GM18858 (cell line): ENCODE measurements around the gene GH2.
"Not testable (repeated sequence)": the region's sequence is repeated elsewhere in the genome, so short reads cannot be mapped to it uniquely, and the experiment has no call there.

ENCODE experiments used
- ATAC-seq: cut with Tn5 transposase; IDR thresholded peaks from one replicate; pipeline ENCODE4 v1.9.1; 2021; ENCODE audit not compliant: unreplicated experiment

GH2 gene

DNA sequence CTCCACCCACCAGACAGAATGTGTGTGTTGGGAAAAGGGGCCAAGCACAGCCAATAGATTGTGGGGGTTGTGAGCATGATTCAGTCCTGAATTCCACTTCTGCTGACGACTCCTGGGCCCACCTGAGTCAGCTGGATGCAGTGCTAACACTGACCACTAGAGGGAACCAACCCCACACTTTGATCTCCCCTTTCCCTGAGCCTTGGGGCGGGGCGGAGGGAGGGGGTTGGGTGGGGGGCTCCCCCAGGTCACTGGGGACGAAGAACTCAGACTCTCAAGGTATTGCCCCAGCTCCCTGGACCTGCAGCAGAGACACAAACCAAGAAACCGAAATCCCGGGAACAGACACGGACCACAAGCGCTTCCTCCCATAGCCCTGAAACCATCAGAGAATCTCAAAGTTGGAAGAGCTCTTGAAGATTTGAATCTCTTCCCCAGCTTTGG lies 29.9 kb upstream of the GH2 start:
- ATAC-seq = no peak

DNA sequence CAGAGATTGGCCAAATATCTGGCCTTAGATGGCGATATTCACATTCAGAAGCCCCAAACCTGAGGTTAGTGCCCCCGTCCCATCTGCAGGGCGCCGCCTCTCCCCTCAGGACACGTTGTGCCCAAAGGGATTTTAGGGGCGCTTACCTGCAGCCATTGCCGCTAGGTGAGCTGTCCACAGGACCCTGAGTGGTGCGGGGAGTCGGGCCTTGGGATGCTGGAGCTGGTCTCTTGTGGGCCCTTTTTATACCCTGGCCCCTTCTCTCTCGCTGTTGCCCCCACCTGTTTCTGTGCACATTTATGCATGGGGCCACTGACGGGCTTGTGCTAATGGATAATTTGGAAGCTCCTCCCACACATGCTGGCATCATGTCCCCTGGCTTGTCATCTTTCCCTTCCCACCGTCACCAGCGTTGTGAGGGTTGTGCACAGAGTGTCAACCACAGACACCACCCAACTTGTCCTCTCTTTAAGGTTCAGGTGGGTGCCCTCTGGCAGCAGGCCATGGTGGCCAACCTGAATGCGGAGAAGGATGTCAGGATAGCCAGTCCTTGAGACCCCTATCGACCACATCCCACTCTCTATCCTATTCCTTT lies 29.4 kb upstream of the GH2 start, which contains the start of gene CSHL1:
Gene CSHL1, minus strand, starts transcription at position 218 of the 595 bp plus-strand sequence. Its CDS starts 62 bp downstream, at position 156.
- ATAC-seq = no peak

- no peak for ATAC-seq
Observed at GRCh38 chr17:63910096-63910495, 28.4 kb upstream of the GH2 start.

DNA sequence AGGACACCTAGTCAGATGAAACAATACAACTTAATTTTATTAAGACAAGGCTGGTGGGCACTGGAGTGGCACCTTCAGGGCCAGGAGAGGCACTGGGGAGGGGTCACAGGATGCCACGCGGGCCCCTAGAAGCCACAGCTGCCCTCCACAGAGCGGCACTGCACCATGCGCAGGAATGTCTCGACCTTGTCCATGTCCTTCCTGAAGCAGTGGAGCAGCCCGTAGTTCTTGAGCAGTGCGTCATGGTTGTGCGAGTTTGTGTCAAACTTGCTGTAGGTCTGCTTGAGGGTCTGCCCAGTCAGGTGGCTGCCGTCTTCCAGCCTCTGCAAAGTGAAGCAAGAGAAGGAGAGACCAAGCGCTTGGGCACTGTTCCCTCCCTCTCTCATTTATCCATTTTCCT lies 27.8 kb upstream of the GH2 start:
- not testable (repeated sequence) for ATAC-seq

DNA sequence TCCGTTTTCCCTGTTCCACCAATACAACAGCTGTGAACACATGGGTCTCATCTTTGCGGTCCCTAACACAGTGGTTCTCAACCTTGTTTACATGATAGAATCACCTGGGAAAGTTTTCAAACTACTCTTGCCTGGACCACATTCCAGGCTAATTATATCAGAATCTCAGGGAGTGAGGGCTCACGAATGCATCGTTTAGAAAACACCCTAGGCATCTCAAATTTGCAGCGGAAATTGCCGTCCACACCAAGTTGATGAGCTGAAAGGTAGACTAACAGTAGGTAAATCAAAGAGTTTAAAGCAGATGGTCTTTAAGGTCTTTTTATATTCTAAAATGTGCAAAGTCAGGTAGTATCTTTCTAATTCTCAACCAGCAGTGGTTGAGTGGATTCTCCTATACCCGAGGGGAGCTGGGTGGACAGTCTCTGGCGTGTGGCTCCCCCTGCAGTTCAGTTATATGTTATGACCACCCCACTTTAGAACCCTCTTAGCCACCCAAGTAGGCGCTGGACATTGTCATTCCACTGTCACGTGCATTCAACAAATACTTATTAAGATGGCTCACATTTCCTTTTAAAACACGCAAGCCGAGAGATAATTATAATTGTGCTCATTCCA lies 25.5 kb upstream of the GH2 start:
- not testable (repeated sequence) for ATAC-seq

GRCh38 chr17:63904796-63905195 lies 23.1 kb upstream of the GH2 start:
- ATAC-seq = not testable (repeated sequence)

GRCh38 chr17:63903787-63904201 lies 22.1 kb upstream of the GH2 start:
- ATAC-seq = not testable (repeated sequence)

GRCh38 chr17:63901971-63902370 lies 20.2 kb upstream of the GH2 start:
- not testable (repeated sequence) for ATAC-seq

DNA sequence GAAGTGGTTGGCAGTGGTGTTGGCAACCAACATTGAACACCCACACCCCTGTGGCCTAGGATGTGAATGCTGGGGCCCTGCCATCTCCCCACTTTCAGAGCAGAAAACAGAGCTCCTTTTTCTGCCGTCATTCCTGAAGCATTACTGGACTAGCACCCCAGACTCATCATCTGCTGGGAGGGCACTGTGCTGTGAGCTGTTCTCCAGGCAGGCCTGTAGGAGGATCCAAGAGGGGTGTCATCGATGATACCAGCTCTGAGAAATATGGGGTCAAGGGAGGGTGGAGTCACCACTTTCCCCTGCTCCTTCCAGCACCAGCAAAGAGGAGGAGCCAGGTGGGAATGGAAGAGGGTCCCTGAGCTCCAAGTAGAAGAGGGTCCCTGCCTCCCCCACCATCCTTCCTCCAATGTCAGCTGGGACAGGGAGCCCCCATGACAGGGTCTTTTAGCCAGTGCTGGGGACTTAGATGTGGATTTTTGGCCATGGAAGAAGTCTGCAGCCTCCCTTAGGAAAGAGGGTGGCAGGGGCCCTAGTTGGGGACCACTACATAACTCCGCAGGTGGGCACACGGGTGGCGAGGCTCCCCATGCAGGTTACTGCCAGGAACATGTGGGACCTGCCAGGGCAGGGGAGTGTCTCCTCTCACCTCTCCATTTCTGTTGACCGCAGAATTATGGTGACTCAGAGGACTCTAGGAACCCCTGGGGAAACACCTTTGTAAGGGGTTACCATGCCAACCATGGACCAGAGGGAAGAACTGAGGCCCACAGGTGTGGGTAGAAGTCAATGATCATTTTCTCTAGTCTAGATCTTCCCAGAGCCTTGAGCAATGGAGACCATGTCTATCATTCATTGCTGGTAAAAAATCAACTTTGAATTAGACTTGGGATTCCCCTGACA lies 17.4 kb upstream of the GH2 start:
- ATAC-seq = not testable (repeated sequence)

DNA sequence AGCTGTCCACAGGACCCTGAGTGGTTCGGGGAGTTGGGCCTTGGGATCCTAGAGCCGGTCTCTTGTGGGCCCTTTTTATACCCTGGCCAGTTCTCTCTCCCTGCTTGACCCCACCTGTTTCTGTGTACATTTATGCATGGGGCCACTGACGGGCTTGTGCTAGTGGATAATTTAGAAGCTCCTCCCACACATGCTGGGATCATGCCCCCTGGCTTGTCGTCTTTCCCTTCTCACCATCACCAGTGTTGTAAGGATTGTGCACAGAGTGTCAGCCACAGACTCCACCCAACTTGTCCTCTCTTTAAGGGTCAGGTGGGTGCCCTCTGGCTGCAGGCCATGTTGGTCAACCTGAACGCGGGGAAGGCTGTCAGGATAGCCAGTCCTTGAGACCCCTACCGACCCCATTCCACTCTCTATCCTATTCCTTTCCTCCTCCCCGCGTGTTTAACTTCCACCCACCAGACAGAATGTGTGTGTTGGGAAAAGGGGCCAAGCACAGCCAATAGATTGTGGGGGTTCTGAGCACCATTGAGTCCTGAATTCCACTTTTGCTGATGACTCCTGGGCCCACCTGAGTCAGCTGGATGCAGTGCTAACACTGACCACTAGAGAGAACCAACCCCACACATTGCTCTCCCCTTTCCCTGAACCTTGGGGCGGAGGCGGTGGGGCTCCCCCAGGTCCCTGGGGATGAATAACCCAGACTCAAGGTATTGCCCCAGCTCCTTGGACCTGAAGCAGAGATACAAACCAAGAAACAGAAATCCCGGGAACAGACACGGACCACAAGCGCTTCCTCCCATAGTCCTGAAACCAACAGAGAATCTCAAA lies 15.0 kb upstream of the GH2 start, which contains the start of gene CSH1:
Gene CSH1, minus strand, starts transcription at position 51 of the 831 bp plus-strand sequence. CDS start 63 bp downstream, outside the sequence.
- ATAC-seq = not testable (repeated sequence)

- ATAC-seq = not testable (repeated sequence)
Observed at GRCh38 chr17:63894821-63895220, 13.1 kb upstream of the GH2 start.

GRCh38 chr17:63894021-63894420 lies 12.3 kb upstream of the GH2 start:
- ATAC-seq = not testable (repeated sequence)

DNA sequence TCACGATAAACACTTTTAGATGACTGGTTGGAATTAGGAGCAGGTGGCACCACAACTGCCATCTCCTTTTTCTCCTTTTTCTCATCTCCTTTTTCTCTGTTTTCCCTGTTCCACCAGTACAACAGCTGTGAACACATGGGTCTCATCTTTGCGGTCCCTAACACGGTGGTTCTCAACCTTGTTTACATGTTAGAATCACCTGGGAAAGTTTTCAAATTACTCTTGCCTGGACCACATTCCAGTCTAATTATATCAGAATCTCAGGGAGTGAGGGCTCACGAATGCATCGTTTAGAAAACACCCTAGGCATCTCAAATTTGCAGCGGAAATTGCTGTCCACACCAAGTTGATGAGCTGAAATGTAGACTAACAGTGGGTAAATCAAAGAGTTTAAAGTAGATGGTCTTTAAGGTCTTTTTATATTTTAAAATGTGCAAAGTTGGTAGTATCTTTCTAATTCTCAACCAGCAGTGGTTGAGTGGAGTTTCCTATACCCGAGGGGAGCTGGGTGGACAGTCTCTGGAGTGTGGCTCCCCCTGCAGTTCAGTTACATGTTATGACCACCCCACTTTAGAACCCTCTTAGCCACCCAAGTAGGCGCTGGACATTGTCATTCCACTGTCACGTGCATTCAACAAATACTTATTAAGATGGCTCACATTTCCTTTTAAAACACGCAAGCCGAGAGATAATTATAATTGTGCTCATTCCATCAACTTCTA lies 10.7 kb upstream of the GH2 start:
- not testable (repeated sequence) for ATAC-seq

GRCh38 chr17:63889026-63889848 lies 7.5 kb upstream of the GH2 start:
- ATAC-seq = not testable (repeated sequence)

- not testable (repeated sequence) for ATAC-seq
Observed at GRCh38 chr17:63885119-63885518, 3.4 kb upstream of the GH2 start.

DNA sequence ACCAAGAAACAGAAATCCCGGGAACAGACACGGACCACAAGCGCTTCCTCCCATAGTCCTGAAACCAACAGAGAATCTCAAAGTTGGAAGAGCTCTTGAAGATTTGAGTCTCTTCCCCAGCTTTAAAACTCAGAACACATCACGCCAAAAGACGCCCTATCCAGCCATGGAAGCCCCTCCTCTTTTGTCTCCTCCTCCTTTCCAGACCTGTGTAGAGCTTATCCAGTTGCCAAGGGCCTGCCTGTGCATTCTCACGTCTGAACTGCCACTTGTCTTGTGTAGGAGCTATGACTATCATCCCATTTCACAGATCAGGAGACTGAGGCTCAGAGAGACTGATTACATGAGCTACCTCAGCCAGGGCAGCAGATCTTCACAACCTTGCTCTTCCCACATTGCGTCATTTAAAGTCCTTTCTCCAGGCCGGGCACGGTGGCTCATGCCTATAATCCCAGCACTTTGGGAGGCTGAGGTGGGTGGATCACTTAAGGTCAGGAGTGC lies 932 bp upstream of the GH2 start:
- ATAC-seq = not testable (repeated sequence)

GRCh38 chr17:63881337-63881736 lies 407 bp downstream of the GH2 start:
- ATAC-seq = not testable (repeated sequence)

- ATAC-seq = no peak
Observed at GRCh38 chr17:63880706-63881105, 1.0 kb downstream of the GH2 start.

DNA sequence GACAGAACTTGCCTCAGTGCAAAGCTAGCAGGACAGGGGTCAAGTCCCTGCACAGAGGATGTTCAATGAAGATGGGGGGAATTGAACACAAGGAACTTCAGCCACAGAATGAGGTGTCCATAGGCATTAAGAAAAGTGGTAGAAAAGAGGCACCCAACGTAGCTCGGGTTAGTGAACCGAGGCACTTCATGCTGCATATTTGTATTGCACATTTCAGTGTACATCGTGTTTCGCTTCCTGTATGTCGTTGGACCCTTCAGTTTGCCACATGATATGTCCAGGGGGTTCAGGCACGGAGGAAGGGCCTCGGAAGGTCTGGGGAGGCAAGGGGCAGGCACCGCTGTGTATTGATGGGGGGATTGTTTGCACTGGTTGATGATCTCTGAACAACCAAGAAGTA lies 3.3 kb downstream of the GH2 start:
- ATAC-seq = not testable (repeated sequence)
